H1 (cell line): ENCODE measurements around the gene GNG8. TPM values are rescaled to one million over a fixed set of nuclear protein-coding genes. Genes with fewer than 3 reads are reported as not detected.

ENCODE experiments used
- SP4 ChIP-seq: IDR thresholded peaks from 2 replicates; pipeline ENCODE4 v1.6.1; 2012; ENCODE audit warnings: low read length, inconsistent platforms
- polyA plus RNA-seq, 7 experiments: library from polyadenylated mRNA; depleted of rRNA in 3 of 7; stranded (reverse) in 5 of 7; unstranded in 2 of 7; fragments of >200 nt in 5 of 7; fragments of 200-250 nt in 2 of 7; gene quantifications; 1 replicate in 5 of 7; 2 replicates in 1 of 7; 4 replicates in 1 of 7; pipeline versions ENCODE4 v1.2.1 to v1.2.3, GENCODE V29; 2011 to 2013; ENCODE audit warnings: missing spikeins in 2 of 7, mixed read lengths in 2 of 7
- total RNA-seq: library from RNA; stranded (reverse); fragmentation: NEBNext Ultra II Directional; extraction: Animal tissue kit (Norgen Biotek cat#: 25700); gene quantifications from 2 replicates; pipeline ENCODE4 v1.2.1, GENCODE V29; 2021
- TF ChIP-seq, protein P1 (sequence below): fragments of 300-600 bp; sonication (generic); IDR thresholded peaks from 2 replicates; pipeline ENCODE4 v1.7.1; 2012; ENCODE audit warnings: low read length, moderate library complexity, mild to moderate bottlenecking, inconsistent platforms; ENCODE audit not compliant: insufficient replicate concordance

Gene GNG8
- total and polyA plus RNA-seq, 2 of the 8 experiments (the other 6 are each of a cell fraction or from before 2014, with no cell fraction given): not detected

DNA sequence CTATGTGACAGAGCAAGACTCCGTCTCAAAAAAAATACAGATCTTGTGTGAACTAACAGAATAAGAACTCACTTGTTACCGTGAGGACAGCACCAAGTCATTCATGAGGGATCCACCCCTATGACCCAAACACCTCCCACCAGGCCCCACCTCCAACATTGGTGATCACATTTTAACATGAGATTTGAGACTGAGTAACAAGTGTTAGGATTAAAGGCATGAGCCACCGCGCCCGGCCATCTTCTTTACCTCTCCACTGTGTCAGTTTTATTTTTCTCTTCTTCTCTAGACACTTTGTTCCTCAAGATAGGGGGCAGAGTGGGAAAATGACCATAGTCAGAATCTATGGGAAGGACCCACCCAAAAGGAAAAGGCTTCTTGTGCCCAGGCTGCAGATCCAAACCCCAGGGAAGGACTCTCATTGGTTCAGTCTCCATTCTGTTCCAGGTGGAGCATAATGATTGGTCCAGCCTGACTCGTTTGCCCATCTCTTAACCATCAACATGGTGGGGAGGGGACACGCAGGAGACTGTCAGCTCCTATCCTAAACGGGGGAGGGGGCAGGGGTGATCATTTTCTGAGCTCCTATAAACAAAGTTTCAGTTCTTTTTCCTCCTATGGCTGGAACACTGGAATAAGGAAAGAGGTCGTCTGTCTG lies 36.2 kb downstream of the GNG8 start (continued):
- TF ChIP-seq, protein P1, sequence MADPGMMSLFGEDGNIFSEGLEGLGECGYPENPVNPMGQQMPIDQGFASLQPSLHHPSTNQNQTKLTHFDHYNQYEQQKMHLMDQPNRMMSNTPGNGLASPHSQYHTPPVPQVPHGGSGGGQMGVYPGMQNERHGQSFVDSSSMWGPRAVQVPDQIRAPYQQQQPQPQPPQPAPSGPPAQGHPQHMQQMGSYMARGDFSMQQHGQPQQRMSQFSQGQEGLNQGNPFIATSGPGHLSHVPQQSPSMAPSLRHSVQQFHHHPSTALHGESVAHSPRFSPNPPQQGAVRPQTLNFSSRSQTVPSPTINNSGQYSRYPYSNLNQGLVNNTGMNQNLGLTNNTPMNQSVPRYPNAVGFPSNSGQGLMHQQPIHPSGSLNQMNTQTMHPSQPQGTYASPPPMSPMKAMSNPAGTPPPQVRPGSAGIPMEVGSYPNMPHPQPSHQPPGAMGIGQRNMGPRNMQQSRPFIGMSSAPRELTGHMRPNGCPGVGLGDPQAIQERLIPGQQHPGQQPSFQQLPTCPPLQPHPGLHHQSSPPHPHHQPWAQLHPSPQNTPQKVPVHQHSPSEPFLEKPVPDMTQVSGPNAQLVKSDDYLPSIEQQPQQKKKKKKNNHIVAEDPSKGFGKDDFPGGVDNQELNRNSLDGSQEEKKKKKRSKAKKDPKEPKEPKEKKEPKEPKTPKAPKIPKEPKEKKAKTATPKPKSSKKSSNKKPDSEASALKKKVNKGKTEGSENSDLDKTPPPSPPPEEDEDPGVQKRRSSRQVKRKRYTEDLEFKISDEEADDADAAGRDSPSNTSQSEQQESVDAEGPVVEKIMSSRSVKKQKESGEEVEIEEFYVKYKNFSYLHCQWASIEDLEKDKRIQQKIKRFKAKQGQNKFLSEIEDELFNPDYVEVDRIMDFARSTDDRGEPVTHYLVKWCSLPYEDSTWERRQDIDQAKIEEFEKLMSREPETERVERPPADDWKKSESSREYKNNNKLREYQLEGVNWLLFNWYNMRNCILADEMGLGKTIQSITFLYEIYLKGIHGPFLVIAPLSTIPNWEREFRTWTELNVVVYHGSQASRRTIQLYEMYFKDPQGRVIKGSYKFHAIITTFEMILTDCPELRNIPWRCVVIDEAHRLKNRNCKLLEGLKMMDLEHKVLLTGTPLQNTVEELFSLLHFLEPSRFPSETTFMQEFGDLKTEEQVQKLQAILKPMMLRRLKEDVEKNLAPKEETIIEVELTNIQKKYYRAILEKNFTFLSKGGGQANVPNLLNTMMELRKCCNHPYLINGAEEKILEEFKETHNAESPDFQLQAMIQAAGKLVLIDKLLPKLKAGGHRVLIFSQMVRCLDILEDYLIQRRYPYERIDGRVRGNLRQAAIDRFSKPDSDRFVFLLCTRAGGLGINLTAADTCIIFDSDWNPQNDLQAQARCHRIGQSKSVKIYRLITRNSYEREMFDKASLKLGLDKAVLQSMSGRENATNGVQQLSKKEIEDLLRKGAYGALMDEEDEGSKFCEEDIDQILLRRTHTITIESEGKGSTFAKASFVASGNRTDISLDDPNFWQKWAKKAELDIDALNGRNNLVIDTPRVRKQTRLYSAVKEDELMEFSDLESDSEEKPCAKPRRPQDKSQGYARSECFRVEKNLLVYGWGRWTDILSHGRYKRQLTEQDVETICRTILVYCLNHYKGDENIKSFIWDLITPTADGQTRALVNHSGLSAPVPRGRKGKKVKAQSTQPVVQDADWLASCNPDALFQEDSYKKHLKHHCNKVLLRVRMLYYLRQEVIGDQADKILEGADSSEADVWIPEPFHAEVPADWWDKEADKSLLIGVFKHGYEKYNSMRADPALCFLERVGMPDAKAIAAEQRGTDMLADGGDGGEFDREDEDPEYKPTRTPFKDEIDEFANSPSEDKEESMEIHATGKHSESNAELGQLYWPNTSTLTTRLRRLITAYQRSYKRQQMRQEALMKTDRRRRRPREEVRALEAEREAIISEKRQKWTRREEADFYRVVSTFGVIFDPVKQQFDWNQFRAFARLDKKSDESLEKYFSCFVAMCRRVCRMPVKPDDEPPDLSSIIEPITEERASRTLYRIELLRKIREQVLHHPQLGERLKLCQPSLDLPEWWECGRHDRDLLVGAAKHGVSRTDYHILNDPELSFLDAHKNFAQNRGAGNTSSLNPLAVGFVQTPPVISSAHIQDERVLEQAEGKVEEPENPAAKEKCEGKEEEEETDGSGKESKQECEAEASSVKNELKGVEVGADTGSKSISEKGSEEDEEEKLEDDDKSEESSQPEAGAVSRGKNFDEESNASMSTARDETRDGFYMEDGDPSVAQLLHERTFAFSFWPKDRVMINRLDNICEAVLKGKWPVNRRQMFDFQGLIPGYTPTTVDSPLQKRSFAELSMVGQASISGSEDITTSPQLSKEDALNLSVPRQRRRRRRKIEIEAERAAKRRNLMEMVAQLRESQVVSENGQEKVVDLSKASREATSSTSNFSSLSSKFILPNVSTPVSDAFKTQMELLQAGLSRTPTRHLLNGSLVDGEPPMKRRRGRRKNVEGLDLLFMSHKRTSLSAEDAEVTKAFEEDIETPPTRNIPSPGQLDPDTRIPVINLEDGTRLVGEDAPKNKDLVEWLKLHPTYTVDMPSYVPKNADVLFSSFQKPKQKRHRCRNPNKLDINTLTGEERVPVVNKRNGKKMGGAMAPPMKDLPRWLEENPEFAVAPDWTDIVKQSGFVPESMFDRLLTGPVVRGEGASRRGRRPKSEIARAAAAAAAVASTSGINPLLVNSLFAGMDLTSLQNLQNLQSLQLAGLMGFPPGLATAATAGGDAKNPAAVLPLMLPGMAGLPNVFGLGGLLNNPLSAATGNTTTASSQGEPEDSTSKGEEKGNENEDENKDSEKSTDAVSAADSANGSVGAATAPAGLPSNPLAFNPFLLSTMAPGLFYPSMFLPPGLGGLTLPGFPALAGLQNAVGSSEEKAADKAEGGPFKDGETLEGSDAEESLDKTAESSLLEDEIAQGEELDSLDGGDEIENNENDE: no peak
- 0 out of 2 replicates have a peak, but pooled peaks have one; percentile 1 for TF ChIP-seq SP4
- TF ChIP-seq, all 59 proteins: peak for 1
